ENCODE results near the gene WDPCP. TPM values are rescaled to one million over a fixed set of nuclear protein-coding genes. Genes with fewer than 3 reads are reported as not detected.
"Not testable (repeated sequence)": the region's sequence is repeated elsewhere in the genome, so short reads cannot be mapped to it uniquely, and the experiment has no call there.

Gene WDPCP
- total RNA-seq (2014; rRNA removed; shearing (Covaris generic)): 3.7 and 4.6 TPM in 2 replicates

DNA sequence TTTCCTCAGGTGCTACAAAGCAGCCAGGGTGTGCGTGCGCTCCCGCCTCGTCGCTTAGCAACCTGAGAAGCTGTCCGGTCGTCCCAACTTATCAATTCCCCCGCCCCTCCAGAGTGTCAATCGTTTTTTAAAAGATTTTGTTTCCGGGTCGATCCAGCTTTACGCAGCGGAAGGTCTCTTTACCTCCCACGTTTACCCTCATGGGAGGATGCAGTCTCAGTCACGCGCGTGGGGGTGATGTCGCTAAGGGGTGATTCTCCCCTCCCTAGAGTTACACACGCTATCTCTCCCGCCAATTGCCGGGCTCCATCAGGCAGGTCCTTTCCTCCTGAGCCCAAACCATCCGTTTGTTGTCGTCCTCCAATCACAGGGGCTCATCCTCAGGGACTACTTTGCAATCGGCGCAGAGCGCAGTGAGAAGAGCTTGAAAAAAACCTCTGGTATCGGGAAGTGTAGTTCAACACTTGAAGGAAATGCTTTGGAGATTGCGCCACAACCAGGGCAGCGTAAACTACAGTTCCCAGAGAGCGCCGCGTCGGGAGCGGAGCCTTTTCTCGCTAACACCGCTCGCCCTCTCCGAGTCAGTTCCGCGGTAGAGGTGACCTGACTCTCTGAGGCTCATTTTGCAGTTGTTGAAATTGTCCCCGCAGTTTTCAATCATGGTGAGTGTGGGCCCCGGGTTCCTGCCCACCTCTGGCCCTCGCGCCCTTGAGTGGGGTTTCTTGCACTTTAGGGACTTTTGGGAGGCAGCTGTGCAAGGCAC is at the start of gene WDPCP, which contains the start of gene MDH1:
WDPCP (minus strand) TSS at position 93 of the 763 bp plus-strand sequence. CDS start 206 bp downstream, outside the sequence.
MDH1 (plus strand) TSS at position 579 of the 763 bp plus-strand sequence; CDS start at position 660, 81 bp downstream.
- DNase-seq (ENCODE audit: low spot score): peak; percentile 99

DNA sequence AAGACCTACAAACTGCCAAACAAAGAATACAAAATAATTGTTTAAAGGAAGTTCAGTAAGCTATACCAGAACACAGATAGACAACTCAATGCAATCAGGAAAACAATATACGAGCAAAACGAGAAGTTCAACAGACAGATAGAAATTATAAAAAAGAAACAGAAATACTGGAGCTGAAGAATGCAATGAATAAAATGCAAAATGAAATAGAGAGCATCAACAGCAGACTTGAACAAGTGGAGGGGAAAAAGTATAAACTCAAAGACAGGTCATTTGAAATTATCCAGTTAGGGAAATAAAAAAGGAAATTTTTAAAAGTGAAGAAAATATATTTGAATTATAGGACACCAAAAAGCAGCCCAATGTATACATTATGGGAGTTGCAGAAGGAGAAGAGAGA is 44.1 kb upstream of the WDPCP start:
- no peak for DNase-seq (ENCODE audit: low spot score)

DNA sequence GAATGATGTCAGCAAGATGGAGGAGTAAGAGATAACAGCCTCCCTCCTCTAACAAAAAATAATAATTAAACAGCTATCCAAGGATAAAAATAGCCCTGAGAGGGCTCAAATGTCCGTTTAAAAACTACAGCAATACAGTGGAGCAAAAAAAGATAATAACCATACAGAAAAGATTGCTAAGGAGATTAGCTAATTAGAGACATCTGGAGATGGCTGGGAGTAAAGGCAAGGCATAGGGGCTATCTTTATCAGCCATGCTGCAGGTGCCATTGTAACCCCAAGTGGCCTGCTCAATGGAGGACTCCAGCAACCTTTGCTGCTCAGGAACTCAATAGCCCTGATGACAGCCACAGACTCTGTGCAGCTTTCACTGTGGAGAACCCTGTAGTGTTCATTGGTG is 43.2 kb upstream of the WDPCP start:
- DNase-seq (ENCODE audit: low spot score): no peak

- no peak for DNase-seq (ENCODE audit: low spot score)
Observed at GRCh38 chr2:63628403-63628942, 40.2 kb upstream of the WDPCP start.

GRCh38 chr2:63627866-63628265 is 39.6 kb upstream of the WDPCP start:
- no peak for DNase-seq (ENCODE audit: low spot score)

GRCh38 chr2:63623763-63624162 is 35.5 kb upstream of the WDPCP start:
- DNase-seq (ENCODE audit: low spot score): not testable (repeated sequence)

DNA sequence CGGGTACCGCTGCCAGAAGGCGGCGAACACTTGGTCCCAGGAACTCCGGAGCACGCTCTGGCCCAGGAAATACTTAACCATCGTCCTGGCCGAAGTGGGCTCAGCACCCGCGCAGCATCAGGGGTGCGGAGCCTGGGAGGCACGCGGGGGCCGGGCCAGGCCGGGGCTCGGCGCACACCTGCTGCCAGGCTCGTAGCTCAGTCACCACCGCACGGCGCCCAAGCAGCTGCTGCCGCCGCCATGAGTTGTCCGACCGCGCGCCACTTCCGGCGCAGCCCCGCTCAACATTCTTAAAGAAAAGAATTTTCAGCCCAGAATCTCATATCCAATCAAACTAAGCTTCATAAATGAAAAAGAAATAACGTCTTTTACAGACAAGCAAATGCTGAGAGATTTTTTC is 34.5 kb upstream of the WDPCP start:
- no peak for DNase-seq (ENCODE audit: low spot score)

GRCh38 chr2:63619328-63619727 is 31.1 kb upstream of the WDPCP start:
- no peak for DNase-seq (ENCODE audit: low spot score)

DNA sequence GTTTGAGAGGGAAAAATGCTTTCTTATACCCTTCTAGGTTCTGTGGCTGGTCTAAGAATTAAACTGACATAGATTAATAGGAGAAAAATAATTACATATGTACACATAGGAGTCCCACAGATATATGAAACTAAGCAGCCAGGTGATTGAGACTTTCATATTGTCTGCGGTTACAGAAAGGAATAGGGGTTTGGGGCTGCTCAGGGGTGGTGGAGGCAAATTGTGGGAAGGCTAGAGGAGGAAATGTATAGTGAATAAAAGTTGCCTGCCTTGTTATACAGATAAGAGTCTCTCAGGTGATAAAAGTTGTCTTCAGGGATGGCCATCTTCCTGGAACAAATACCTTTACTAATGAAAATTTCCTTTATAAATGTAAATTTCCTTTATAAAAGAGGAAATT is 29.1 kb upstream of the WDPCP start:
- DNase-seq (ENCODE audit: low spot score): no peak

GRCh38 chr2:63614983-63615945 is 27.0 kb upstream of the WDPCP start:
- no peak for DNase-seq (ENCODE audit: low spot score)

DNA sequence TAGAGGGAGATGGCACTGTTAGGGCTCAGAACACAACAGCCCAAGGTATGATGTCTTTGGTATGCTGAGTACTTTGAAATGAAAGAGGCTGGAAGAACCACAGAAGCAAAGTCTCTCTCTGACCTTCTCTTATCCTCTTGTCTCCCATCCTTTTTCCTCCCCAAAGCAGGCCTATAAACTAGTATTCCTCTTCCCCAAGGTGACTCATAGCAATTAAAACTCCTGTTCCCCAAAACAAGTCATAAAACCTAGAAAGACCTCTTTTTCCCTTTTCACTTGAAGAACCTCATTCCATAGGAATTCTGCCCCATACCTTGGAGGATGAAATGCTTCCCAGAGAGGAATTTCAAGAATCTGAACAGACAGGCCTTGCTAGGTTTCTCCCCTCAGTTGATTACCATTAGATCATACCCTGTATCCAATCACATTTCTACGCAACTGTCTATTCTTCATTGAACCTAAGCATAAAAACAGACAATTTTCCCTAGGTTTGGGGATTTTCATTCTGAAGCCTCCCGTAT is 26.2 kb upstream of the WDPCP start:
- DNase-seq (ENCODE audit: low spot score): peak; percentile 11

DNA sequence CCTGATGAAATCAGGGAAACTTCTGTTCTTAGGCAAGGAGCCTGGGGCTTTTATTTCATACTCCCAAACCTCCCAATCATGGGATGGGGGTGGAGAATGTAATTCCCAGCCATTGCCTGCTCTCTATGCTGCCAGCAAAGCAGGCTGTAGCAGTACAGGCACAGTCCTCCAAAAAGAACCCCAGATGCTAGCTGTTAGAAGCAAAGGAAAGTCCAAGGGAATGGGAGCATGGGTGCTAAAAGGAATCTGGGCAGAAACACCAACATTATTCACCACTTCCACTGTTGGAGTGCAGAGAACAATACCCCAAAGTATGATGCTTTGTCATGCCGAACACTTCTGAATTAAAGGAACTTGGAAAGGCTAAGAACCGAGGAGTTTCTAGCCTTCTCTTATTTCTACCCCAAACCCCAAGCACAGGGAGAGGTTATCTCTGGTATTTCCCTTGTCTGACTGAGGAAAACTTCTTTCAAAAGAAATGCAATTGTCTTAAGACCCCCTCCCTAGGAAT is 25.2 kb upstream of the WDPCP start:
- no peak for DNase-seq (ENCODE audit: low spot score)

GRCh38 chr2:63610525-63610924 is 22.2 kb upstream of the WDPCP start:
- DNase-seq (ENCODE audit: low spot score): no peak

DNA sequence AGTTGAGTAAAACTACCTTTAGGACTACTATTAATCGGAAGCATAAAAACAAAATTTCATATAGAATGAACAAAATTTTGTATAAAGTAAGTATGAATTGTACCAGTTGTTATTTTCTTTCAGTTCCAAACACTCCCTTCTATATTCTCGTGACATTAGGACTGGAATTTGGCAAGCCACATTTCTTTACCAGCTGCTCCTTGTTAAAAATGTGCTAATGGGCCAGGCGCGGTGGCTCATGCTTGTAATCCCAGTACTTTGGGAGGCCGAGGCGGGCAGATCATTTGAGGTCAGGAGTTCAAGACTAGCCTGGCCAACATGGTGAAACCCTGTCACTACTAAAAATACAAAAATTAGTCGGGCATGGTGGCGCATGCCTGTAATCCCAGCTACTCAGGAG is 20.6 kb upstream of the WDPCP start:
- DNase-seq (ENCODE audit: low spot score): not testable (repeated sequence)

DNA sequence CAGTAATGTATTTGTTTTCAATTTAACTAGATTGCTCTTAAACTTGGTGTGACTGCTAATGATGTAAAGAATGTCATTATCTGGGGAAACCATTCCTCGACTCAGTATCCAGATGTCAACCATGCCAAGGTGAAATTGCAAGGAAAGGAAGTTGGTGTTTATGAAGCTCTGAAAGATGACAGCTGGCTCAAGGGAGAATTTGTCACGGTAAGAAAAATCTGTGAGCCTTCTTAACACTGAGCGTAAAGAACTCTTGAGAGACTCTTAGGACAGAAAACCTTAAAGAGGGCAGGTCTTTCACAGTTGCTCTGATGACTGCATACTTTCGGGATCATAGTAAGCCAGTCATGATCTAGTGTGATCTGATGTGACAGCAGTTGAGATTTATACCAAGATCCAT is 16.4 kb upstream of the WDPCP start:
- DNase-seq (ENCODE audit: low spot score): no peak

GRCh38 chr2:63600881-63601460 is 12.7 kb upstream of the WDPCP start:
- no peak for DNase-seq (ENCODE audit: low spot score)

DNA sequence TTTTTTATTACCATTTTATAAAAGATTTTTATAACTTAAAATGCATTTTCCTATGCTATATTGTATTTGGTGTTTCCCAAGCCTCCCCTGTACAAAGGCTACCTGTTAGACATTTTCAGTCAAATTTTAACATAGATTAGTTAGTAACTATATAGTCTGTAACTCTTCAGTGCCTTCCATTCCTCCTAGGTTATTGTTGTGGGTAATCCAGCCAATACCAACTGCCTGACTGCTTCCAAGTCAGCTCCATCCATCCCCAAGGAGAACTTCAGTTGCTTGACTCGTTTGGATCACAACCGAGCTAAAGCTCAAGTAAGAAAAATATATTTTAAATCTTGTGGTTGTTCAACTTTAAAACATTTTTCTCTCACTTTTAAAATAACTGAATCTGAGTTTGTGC is 10.7 kb upstream of the WDPCP start:
- DNase-seq (ENCODE audit: low spot score): no peak

- DNase-seq (ENCODE audit: low spot score): no peak
Observed at GRCh38 chr2:63596401-63596883, 8.2 kb upstream of the WDPCP start.

- DNase-seq (ENCODE audit: low spot score): no peak
Observed at GRCh38 chr2:63594660-63595059, 6.4 kb upstream of the WDPCP start.

DNA sequence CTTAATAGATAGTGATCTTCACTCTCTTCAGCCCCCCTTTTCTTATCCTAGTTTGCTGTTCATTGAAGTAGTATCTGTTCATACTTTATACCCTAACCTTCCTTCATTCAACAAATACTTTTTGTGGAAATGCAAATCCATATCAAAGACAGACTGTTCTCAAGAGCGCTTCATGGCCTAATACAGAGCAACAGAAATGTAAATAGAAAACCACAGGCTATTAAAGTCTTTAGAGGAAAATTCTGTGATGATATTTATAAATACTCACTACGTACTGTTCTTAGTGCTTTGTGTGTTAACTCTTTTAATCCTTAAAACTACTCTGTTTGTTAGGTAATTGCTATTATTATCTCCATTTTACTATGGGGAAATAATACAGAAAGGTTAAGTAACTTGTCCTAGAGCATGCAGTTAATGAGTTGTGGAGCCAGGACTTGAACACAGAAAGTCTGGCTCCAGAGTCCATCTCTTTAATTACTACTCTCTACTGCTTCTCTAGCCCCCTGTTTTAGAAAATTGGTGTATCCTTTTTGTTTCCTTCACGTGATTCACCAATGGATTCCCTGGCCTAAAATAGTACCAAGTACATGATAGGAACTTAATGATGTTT is 3.4 kb upstream of the WDPCP start:
- DNase-seq (ENCODE audit: low spot score): no peak

All from H4 (cell line).